NCI-H1417 treated with DMSO at 0.1 percent for 48 hours (cell line): ENCODE data around the gene LCP1.
"Not testable (repeated sequence)": the region's sequence is repeated elsewhere in the genome, so short reads cannot be mapped to it uniquely, and the experiment has no call there.

Experiments used
- DNase-seq: peaks from one replicate; lab custom pipeline; 2025; lab: John Stamatoyannopoulos, UW

The LCP1 gene

GRCh38 chr13:46181840-46182490 lies at the start of gene LCP1:
TSS of gene LCP1 (minus strand) at chr13:46182177. CDS start at chr13:46159662, 22,515 bp downstream.
- no peak for DNase-seq

DNA sequence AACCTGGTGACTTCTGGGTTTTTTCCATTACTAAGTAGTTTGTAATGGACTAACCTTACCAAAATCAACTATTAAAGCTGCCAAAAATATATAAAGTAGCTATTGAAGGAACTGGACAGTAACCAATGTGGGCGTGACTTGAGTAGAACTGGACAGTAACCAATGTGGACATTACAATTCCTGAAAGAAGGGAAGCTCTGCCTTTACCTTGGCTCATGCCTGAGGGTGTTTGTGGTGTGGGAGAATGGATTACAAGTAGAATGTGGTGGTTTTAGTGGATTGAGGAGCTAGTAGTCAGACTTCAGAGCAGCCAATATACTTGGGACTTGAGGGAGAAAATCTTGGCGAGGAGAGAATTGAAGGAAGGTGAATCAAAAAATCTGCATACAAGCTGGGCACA lies 47.3 kb upstream of the LCP1 start:
- DNase-seq = no peak

DNA sequence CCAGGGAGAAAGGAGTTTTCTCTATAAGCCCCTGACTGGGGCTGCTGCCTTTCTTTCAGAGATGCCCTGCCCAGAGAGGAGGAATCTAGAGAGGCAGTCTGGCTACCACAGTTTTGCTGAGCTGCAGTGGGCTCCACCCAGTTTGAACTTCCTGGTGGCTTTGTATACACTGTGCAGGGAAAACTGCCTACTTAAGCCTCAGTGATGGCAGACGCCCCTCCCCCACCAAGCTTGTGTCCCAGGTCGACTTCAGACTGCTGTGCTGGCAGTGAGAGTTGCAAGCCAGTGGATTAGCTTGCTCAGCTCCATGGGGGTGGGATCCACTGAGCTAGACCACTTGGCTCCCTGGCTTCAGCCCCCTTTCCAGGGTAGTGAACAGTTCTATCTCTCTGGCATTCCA lies 38.3 kb upstream of the LCP1 start:
- not testable (repeated sequence) for DNase-seq

DNA sequence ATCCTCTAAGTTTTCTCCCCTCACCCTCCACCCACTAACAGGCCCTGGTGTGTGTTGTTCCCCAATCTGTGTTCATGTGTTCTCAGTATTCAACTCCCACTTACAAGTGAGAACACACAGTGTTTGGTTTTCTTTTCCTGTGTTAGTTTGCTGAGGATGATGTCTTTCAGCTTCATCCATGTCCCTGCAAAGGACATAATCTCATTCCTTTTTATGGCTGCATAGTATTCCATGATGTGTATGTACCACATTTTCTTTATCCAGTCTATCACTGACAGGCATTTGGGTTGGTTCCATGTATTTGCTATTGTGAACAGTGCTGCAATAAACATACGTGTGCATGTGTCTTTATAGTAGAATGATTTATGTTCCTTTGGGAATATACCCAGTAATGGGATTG lies 32.8 kb upstream of the LCP1 start:
- not testable (repeated sequence) for DNase-seq

GRCh38 chr13:46213242-46213641 lies 31.3 kb upstream of the LCP1 start:
- no peak for DNase-seq

GRCh38 chr13:46211483-46212351 lies 29.7 kb upstream of the LCP1 start, which contains the start of gene LRRC63:
TSS of gene LRRC63 (plus strand) at chr13:46211928. CDS start at chr13:46213035, 1,107 bp downstream.
- peak; percentile 20 for DNase-seq

GRCh38 chr13:46211116-46211482 lies 29.1 kb upstream of the LCP1 start:
- no peak for DNase-seq

- no peak for DNase-seq
These were observed 28.5 kb upstream of the LCP1 start for GRCh38 chr13:46210362-46211083.

GRCh38 chr13:46207828-46208227 lies 25.9 kb upstream of the LCP1 start:
- DNase-seq = no peak

- no peak for DNase-seq
These were observed 24.2 kb upstream of the LCP1 start for GRCh38 chr13:46206143-46206542.

GRCh38 chr13:46202966-46203365 lies 21.0 kb upstream of the LCP1 start:
- DNase-seq = no peak

DNA sequence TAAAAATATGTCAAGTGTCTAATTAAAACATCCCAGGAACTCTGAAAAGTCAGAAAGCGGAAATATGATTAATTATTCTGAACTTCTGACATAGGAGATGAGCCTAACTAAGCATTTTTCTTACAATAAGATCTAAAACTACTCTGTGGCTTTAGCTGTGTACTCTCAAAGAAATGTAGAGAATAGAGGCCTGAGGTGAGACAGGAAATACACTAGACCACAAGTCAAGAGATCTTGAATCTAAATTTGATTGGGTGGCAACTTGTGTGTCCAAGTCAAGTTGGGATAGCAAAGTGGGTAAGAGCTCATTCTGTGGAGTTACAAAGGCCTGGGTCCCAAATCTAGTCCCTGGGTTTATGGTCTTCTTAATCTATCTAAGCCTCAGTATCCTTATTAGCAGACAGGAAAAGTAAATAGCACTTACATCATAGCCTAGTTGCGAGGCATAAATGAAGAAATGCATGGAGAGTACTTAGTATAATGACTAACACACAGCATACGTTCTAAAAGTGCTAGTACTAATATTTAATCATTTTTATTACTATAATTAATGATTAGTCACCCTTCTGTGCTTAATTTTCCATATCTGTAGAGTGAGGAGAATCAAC lies 20.3 kb upstream of the LCP1 start:
- no peak for DNase-seq

GRCh38 chr13:46198696-46199193 lies 16.8 kb upstream of the LCP1 start:
- no peak for DNase-seq

DNA sequence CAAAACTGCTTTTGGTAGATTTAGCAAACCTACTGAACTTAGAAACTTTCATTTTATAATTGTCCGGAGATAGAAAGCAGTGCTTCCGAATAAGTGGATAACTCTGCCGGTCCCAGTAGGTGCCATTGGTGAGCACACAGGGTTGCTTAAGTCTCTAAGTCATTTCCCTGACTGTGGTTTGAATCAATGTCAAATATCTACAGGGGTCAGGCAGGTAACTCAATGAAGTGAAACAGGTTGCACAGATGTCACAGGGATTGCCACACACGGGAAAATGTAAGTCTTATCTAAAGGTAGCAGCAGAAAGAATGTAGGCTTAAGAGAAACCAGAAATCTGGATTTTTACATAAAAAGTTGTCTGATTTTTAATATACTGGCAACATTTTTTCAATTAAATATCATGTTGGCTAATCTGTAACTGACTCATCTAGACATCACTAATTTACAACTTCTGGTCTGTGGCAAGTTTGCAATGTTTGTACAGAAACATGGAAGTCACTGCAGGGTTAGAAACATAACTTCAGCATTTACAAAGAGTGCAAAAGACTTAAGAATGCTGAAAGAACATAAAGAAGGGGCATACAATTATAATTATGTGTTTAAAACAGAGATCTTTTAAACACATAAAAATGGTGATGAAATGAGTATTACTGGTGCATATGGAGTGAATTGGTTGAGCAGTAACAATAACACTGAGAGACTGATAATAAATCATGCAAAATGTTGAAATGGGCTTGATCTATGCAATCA lies 15.5 kb upstream of the LCP1 start:
- DNase-seq = no peak

GRCh38 chr13:46195016-46195415 lies 13.0 kb upstream of the LCP1 start:
- no peak for DNase-seq

DNA sequence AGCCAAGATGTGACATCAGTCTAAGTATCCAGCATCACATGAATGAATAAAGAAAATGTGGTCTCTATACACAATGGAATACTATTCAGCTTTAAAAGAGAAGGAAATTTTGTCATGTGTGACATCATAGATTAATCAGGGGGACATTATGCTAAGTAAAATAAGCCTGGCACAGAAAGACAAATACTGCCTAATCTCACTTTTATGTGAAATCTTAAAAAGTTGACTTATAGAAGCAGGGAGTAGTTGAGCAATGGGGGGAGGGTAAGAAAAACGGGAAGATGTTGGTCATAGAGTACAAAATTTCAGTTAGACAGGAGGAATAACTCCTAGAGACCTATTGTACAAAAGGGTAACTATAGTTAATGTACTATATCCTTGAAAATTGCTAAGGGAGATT lies 10.4 kb upstream of the LCP1 start:
- no peak for DNase-seq

DNA sequence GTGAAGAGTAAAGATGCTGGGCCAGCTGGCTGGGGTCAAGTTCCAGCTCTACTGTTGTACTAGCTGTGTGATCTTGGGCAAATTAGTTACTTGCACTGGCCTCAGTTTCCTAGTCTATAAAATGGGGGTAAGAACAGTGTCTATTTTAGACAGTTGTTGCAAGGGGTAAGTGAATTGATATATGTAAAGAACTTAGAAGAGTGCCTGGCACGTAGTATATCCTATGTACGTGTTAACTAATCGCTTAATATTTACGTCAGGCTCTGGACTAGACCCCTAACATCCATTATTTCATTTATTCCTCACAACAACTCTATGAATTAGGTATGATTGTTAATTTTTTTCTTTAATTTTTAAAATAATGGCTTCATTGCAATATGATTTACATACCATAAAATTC lies 3.7 kb upstream of the LCP1 start:
- DNase-seq = no peak

GRCh38 chr13:46184277-46184699 lies 2.3 kb upstream of the LCP1 start:
- no peak for DNase-seq

- DNase-seq = no peak
These were observed 1.3 kb upstream of the LCP1 start for GRCh38 chr13:46183018-46183946.

DNA sequence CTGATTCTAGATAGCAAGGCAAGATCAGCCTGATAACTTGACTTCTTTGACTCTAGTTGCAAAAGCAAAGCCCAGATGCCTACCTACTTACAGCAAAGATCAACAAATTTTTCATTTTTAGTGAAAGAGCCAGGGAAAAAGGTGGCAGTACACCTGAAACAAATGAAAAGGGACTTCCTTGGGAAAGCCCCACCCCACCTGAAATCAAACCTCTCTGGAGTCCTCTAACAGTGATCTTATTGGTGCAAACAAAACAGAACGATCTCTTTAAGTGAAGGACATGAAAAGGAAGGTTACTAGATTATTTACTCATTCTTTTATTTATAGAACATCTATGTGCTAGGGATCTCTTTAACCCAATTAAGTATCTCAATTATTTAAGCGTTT lies 507 bp upstream of the LCP1 start:
- no peak for DNase-seq
